Fibroblast of villous mesenchyme (primary cell): ENCODE results near the gene ANKK1. TPM values are rescaled to one million over a fixed set of nuclear protein-coding genes. Genes with fewer than 3 reads are reported as not detected.

ENCODE experiments used
- DNase-seq: peaks from one replicate; pipeline ENCODE4 v3.0.0-alpha.2; 2010; ENCODE audit warnings: low read depth
- H3K4me3 ChIP-seq: 2 replicates; pipeline ENCODE4 v1.5.1; 2011; ENCODE audit warnings: low read depth, mild to moderate bottlenecking, low read length
- total RNA-seq: library from RNA; depleted of rRNA; stranded (reverse); fragments of >200 nt; gene quantifications from 2 replicates; pipeline ENCODE4 v1.2.3, GENCODE V29; 2012
- TF ChIP-seq, protein P1 (sequence below): IDR thresholded peaks from 2 replicates; pipeline ENCODE4 v1.5.1; 2012; ENCODE audit warnings: low read depth, mild to moderate bottlenecking, low read length; ENCODE audit not compliant: insufficient read depth

Gene ANKK1
- total RNA-seq, 1 donor: under 0.01 TPM

GRCh38 chr11:113407163-113407562 is 19.6 kb downstream of the ANKK1 start:
- TF ChIP-seq, protein P1, sequence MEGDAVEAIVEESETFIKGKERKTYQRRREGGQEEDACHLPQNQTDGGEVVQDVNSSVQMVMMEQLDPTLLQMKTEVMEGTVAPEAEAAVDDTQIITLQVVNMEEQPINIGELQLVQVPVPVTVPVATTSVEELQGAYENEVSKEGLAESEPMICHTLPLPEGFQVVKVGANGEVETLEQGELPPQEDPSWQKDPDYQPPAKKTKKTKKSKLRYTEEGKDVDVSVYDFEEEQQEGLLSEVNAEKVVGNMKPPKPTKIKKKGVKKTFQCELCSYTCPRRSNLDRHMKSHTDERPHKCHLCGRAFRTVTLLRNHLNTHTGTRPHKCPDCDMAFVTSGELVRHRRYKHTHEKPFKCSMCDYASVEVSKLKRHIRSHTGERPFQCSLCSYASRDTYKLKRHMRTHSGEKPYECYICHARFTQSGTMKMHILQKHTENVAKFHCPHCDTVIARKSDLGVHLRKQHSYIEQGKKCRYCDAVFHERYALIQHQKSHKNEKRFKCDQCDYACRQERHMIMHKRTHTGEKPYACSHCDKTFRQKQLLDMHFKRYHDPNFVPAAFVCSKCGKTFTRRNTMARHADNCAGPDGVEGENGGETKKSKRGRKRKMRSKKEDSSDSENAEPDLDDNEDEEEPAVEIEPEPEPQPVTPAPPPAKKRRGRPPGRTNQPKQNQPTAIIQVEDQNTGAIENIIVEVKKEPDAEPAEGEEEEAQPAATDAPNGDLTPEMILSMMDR: no peak
- no peak for DNase-seq
- H3K4me3 ChIP-seq: no peak overlapping the region

GRCh38 chr11:113408206-113408605 is 20.6 kb downstream of the ANKK1 start:
- H3K4me3 ChIP-seq: no peak overlapping the region
- TF ChIP-seq, protein P1: no peak

GRCh38 chr11:113408887-113409286 is 21.3 kb downstream of the ANKK1 start:
- no peak for DNase-seq
- no peak overlapping the region for H3K4me3 ChIP-seq
- TF ChIP-seq, protein P1: no peak

More at GRCh38 chr11:113408206-113408605, 20.6 kb downstream of the ANKK1 start:
- DNase-seq: no peak

GRCh38 chr11:113409526-113409925 is 21.9 kb downstream of the ANKK1 start:
- no peak overlapping the region for H3K4me3 ChIP-seq
- DNase-seq: no peak
- TF ChIP-seq, protein P1: no peak

GRCh38 chr11:113410414-113411135 is 23.0 kb downstream of the ANKK1 start:
- TF ChIP-seq, protein P1: no peak
- no peak overlapping the region for H3K4me3 ChIP-seq
- DNase-seq: no peak

DNA sequence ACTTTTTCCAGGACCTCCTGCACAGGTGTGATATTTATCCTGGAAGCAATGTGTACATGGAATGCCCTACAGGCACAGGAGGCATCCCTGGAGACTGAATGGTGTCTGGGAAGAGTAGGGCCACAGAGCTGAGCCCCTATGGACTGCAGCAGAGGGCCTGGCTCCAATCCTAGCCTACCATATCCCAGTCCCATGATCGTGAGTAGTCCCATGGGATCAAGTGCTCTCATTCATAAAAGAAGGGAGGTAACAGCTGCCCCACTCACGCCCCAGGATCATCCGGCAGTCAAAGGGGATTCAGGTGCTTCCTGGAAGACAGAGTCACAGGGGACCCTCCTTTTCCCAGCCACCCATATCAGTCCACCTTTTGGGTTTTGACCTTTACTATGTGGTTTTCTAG is 24.0 kb downstream of the ANKK1 start:
- H3K4me3 ChIP-seq: no peak overlapping the region
- TF ChIP-seq, protein P1: no peak
- DNase-seq: no peak

DNA sequence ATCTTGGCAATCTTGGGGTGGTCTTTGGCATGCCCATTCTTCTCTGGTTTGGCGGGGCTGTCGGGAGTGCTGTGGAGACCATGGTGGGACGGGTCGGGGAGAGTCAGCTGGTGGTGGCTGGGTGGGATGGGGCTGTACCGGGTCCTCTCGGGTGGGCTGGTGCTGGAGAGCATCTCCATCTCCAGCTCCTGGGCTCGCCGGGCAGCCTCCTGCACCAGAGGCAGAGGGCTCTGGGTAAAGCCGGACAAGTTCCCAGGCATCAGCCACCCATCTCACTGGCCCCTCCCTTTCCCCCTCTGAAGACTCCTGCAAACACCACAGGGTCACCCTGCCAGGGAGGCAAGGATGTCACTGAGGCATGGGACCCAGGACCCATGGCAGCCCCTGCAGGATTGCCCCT is 25.1 kb downstream of the ANKK1 start:
- DNase-seq: no peak
- H3K4me3 ChIP-seq: no peak overlapping the region
- TF ChIP-seq, protein P1: no peak
